Measurements from ENCODE around the gene SELENOM.

Gene SELENOM

GRCh38 chr22:31107178-31107893 lies at the start of gene SELENOM:
Gene SELENOM, minus strand, starts transcription at chr22:31107568. Its CDS starts 63 bp downstream, at chr22:31107505.
- peak; percentile 80 for DNase-seq

GRCh38 chr22:31155422-31155821 lies 48.1 kb upstream of the SELENOM start:
- DNase-seq = no peak

GRCh38 chr22:31154975-31155374 lies 47.6 kb upstream of the SELENOM start:
- no peak for DNase-seq

- no peak for DNase-seq
Measured at GRCh38 chr22:31153357-31153756, 46.0 kb upstream of the SELENOM start.

- DNase-seq = no peak
Measured at GRCh38 chr22:31151872-31152271, 44.5 kb upstream of the SELENOM start.

GRCh38 chr22:31150615-31151014 lies 43.2 kb upstream of the SELENOM start:
- no peak for DNase-seq

GRCh38 chr22:31148953-31149627 lies 41.7 kb upstream of the SELENOM start:
- peak; percentile 53 for DNase-seq

GRCh38 chr22:31148488-31148887 lies 41.1 kb upstream of the SELENOM start:
- DNase-seq = no peak

- DNase-seq = no peak
Measured at GRCh38 chr22:31144223-31144622, 36.9 kb upstream of the SELENOM start.

- no peak for DNase-seq
Measured at GRCh38 chr22:31143537-31143936, 36.2 kb upstream of the SELENOM start.

GRCh38 chr22:31143038-31143437 lies 35.7 kb upstream of the SELENOM start:
- no peak for DNase-seq

- DNase-seq = no peak
Measured at GRCh38 chr22:31142285-31142684, 34.9 kb upstream of the SELENOM start.

- no peak for DNase-seq
Measured at GRCh38 chr22:31141551-31141950, 34.2 kb upstream of the SELENOM start.

GRCh38 chr22:31140746-31141145 lies 33.4 kb upstream of the SELENOM start:
- DNase-seq = no peak

GRCh38 chr22:31139866-31140716 lies 32.7 kb upstream of the SELENOM start, which contains the start of gene PLA2G3:
Gene PLA2G3, minus strand, starts transcription at chr22:31140508. Its CDS starts 154 bp downstream, at chr22:31140354.
- DNase-seq = no peak

- DNase-seq = no peak
Measured at GRCh38 chr22:31139066-31139465, 31.7 kb upstream of the SELENOM start.

GRCh38 chr22:31138126-31138525 lies 30.8 kb upstream of the SELENOM start:
- DNase-seq = no peak

- no peak for DNase-seq
Measured at GRCh38 chr22:31137721-31138120, 30.4 kb upstream of the SELENOM start.

GRCh38 chr22:31136711-31137110 lies 29.3 kb upstream of the SELENOM start:
- DNase-seq = no peak

GRCh38 chr22:31136155-31136554 lies 28.8 kb upstream of the SELENOM start:
- DNase-seq = no peak

- DNase-seq = no peak
Measured at GRCh38 chr22:31135706-31136105, 28.3 kb upstream of the SELENOM start.

- no peak for DNase-seq
Measured at GRCh38 chr22:31134688-31135087, 27.3 kb upstream of the SELENOM start.

- no peak for DNase-seq
Measured at GRCh38 chr22:31133911-31134310, 26.5 kb upstream of the SELENOM start.

- DNase-seq = no peak
Measured at GRCh38 chr22:31130873-31131272, 23.5 kb upstream of the SELENOM start.
